Left cardiac atrium (tissue), 4 donors: Measurements from ENCODE around the gene MRPL37. TPM values are rescaled to one million over a fixed set of nuclear protein-coding genes. Genes with fewer than 3 reads are reported as not detected.
"Not testable (repeated sequence)": the region's sequence is repeated elsewhere in the genome, so short reads cannot be mapped to it uniquely, and the experiment has no call there.

ENCODE experiments used
- ATAC-seq, 2 donors: fragments of 200-7000 bp; cut with Tn5 transposase; one replicate each; pipeline ENCODE4 v1.9.1; 2020; ENCODE audit warnings: mild to moderate bottlenecking in 2 of 2, moderate library complexity in 2 of 2
- DNase-seq: peaks from one replicate; pipeline ENCODE4 v3.0.0-alpha.2; 2020
- intact Hi-C, 2 donors: fragments of 100-400 bp; cut with DNase I; formaldehyde crosslinking; loops; one replicate each; pipeline versions ENCODE4 v1.14.1 to v1.15.1; 2022 to 2023
- long read RNA-seq: library from polyadenylated mRNA; unstranded; transcript quantifications from one replicate; pipeline ENCODE4 v2.0.0, GENCODE V29; 2021
- total RNA-seq, 2 donors: library from RNA; stranded (reverse); fragmentation: NEBNext Ultra II Directional; extraction: Animal tissue kit (Norgen Biotek cat#: 25700); gene quantifications; one replicate each; pipeline ENCODE4 v1.2.1, GENCODE V29; 2021
- donor health status: DM: no; HTN: yes; CAD: no.
- donor health status: DM: no; HTN: yes; CAD: no; lungs with severe emphysema.
- donor health status: DM: yes; HTN: yes; CAD: no.
- donor health status: Dilated cardiomyopathy.

Gene MRPL37
- total RNA-seq: 10 to 100 TPM; 54.7 to 64.2 TPM
- long read RNA-seq, transcript MRPL37-202 (7 exons, 1,483 nt): major isoform, 50 of 59 reads
- long read RNA-seq, partial matches to known transcripts: 4 of 59 reads
- long read RNA-seq, other reads (novel, unspliced or antisense): 4 of 59 reads

DNA sequence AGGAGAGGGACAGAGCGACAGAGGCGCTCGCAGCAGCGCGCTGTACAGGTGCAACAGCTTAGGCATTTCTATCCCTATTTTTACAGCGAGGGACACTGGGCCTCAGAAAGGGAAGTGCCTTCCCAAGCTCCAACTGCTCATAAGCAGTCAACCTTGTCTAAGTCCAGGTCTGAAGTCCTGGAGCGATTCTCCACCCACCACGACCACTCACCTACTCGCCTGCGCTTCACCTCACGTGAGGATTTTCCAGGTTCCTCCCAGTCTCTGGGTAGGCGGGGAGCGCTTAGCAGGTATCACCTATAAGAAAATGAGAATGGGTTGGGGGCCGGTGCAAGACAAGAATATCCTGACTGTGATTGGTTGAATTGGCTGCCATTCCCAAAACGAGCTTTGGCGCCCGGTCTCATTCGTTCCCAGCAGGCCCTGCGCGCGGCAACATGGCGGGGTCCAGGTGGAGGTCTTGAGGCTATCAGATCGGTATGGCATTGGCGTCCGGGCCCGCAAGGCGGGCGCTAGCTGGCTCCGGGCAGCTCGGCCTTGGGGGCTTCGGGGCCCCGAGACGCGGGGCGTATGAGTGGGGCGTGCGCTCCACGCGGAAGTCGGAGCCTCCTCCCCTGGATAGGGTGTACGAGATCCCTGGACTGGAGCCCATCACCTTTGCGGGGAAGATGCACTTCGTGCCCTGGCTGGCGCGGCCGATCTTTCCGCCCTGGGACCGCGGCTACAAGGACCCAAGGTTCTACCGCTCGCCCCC, at the start of gene MRPL37, which contains the start of gene CYB5RL:
Gene MRPL37 (plus strand): TSS at position 403 of the 754 bp plus-strand sequence. CDS start 77 bp downstream, at position 480.
Gene CYB5RL (minus strand): TSS at position 266 of the 754 bp plus-strand sequence. CDS start 4,414 bp downstream, outside the sequence.
- intact Hi-C loops: loop anchor here in 1 of 2 donors (10.0 kb wide), 2 partner anchors 75 to 295 kb away; no protein-coding TSS in a partner anchor
- ATAC-seq: peak; percentile 99
- peak; percentile 92 for DNase-seq

DNA sequence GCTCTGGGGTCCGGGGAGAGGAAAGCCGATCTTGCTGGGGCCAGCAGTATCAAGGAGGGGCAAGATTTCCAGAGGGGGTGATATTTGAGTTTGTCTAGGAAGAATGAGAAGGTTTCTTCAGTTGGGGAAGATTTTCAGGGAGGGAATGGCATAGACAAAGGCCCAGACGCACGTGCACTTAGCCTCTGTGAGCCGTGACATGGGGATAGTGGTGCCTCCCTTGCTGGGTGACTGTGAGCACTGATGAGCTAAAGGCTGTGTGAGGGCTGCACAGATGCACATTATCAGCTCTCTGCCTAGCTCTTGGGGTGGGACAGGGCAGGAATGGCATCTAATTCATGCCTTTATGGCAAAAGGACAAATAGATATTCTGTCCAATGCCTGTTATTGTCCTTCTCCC, 49.0 kb upstream of the MRPL37 start:
- ATAC-seq (no peak), DNase-seq (no peak)
- intact Hi-C loops: no loop called here

GRCh38 chr1:54152696-54153095, 47.3 kb upstream of the MRPL37 start, which contains the start of gene CDCP2:
Gene CDCP2 (minus strand): TSS chr1:54153000. CDS start chr1:54152922, 78 bp downstream.
- ATAC-seq (no peak), DNase-seq (no peak)
- intact Hi-C loops: no loop called here

GRCh38 chr1:54153535-54154439, 46.2 kb upstream of the MRPL37 start:
- intact Hi-C loops: no loop called here
- DNase-seq: peak; percentile 58
- ATAC-seq: peak; percentile 88 to 96

GRCh38 chr1:54156201-54156600, 43.8 kb upstream of the MRPL37 start:
- intact Hi-C loops: no loop called here
- DNase-seq (no peak), ATAC-seq (no peak)

DNA sequence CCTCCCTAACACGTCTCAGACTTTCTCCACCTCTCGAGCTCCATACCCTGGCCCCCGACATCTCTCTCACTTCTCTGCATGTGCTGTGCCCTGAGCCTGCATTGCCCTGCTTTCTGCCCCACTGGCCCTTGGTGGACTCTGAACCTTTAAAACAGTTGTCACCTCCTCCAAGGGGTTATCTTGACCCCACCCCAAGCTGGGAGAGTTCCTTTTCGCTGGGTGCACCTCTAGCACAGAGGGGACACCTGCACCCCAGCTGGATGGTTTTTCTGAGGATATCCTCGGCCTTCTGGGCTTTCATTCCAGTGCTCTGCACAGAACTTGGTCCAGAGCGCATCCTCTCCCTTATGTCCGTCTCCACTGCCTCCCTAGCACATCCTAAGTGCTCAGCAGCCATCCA, 43.0 kb upstream of the MRPL37 start:
- ATAC-seq (no peak), DNase-seq (no peak)
- intact Hi-C loops: no loop called here

- intact Hi-C loops: no loop called here
- no peak for DNase-seq
- ATAC-seq: no peak
These were observed 42.6 kb upstream of the MRPL37 start for GRCh38 chr1:54157401-54157800.

DNA sequence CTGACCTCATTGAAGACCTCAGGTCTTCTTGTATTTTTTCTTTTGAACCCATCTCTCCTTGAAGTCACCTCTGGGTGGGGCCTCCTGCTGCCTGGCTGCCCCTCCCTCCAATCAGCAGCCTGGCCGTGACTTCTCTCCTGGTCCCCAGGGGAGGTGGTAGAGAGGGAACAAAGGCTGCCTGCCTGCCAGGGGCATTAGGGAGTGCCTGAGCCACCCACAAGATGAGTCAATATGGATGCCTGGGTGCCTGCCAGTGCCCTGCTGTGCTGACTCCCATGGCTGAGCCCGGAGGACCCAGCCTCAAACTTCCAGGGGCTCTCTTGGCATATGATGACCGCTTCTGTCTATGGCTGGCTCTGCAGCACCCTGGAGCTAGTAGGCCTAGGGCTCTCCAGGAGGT, 41.9 kb upstream of the MRPL37 start:
- DNase-seq (no peak), ATAC-seq (no peak)
- intact Hi-C loops: no loop called here

DNA sequence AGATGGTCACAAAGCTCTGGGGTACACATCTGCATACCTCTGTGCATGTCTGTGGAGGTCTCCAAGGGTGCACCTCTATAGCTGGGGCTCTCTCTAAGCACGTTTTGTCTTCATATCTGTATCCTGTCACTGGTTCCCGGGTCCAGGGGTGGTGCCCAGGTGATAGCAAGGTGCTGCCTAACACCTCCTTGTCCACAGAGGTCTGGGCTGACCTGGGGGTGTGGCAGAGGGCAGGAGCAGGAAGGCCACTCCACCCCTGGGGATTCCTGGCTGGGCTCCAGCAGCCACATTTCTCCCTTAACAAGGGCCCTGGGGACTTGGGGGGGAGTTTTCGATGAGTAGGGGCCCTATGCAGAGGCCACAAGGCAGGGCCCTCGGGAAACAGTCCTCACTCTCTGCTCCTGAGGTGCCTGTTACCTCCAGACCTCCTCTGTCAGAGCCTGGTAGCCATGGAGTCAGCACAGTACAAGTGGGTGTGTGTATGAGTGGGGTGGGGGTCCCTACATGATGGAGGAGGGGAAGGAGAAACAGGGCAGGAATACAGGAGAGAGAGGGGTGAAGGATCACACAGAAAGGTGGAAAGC, 40.1 kb upstream of the MRPL37 start:
- ATAC-seq (no peak), DNase-seq (no peak)
- intact Hi-C loops: no loop called here

DNA sequence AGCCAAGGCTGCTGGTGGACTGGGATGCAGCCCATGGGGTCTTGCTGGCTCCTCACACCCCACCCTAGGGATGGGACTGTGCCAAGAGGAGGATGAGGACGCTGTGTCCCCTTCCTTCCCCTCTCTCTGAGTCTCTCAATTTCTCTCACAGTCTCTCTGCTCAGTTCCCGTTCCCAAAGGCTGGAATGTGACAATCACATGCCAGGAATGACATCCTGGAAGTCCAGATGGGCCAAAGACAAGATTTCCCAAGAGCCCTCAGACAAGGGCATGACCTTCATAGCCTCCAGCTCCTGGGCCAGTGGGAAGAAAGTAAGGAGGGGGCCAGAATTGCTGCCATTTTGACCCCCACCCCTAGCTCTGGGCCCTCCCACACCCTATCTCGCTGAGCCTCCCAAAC, 39.6 kb upstream of the MRPL37 start:
- intact Hi-C loops: no loop called here
- ATAC-seq (no peak), DNase-seq (no peak)

DNA sequence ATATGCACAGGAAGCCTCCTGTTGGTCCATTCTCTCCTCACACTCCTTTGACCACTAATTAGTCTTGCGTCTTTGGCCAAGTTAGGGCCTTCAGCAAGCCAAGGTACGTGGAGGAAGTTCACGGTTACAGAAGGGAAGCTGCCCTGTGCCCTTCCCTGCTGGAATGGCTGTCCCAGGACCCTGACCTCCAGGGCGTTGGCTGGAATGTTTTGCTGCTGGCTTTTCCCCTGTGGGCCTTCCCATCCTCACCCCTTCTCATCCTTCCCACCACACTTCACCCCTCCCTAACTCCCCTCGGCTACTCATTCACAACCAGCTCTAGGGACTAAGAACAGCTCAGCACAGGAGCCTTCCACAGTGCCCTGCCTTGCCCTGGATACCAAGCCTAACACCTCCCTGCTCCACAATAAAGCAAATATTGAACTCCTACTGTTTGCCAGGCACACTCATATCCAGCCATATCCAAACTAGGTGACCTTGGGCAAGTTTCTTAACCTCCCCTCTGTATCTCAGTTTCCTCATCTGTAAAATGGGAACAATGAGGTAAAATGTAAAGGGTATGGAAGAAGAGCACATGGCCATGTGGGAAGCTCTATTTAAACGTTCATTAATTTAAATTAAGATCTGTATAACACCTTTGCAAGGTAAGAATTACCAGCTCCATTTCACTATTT, 38.3 kb upstream of the MRPL37 start:
- ATAC-seq (no peak), DNase-seq (no peak)
- intact Hi-C loops: no loop called here

DNA sequence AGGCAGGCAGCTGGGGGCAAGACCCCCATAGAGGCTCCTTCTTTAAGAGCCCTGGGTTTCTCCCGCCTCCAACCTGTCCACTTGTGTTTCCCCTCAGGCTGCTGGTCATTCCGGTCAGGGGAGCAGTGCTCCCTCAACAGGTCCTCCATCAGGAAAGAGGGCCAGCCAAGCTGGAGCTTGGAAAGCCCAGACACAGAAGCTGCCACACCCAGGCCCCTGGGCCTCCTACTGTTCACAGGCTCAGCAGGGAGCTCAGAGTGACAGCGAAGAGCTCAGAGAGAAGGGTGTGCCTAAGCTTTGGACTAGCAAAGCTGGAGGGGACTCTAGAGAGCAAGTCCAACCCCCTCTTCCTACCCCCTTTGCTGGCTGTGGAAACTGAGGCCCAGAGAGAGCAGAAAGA, 36.9 kb upstream of the MRPL37 start:
- intact Hi-C loops: no loop called here
- DNase-seq (no peak), ATAC-seq (no peak)

DNA sequence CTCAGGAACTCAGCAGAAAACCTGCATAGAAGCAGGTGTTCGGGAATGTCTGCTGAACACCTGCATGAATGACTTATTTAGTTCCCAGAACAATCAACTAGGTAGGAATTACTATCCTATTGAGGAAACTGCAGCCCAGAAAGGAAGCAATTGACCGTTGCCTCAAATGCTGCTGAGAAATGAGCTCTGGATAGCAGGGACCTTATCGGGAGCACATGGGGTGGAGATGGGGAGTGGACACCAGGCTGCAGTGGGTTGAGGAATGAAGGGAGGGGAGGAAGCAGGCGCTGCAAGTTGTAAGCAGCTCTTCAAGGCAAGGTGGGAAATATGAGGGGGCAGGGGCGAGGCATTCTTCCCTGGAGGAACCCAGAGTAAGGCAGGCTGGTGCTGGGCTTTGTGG, 36.4 kb upstream of the MRPL37 start:
- no peak for ATAC-seq
- DNase-seq: no peak
- intact Hi-C loops: no loop called here

- ATAC-seq (no peak), DNase-seq (no peak)
- intact Hi-C loops: no loop called here
These were observed 34.8 kb upstream of the MRPL37 start for GRCh38 chr1:54165146-54165545.

DNA sequence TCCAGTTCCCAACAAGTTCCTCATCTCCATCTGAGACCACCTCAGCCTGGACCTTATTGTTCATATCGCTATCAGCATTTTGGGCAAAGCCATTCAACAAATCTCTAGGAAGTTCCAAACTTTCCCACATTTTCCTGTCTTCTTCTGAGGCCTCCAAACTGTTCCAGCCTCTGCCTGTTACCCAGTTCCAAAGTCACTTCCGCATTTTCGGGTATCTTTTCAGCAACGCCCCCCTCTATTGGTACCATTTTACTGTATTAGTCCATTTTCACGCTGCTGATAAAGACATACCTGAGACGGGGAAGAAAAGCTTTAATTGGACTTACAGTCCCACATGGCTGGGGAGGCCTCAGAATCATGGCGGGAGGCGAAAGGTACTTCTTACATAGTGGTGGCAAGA, 33.6 kb upstream of the MRPL37 start:
- ATAC-seq, DNase-seq, intact Hi-C loops: not testable (repeated sequence)

GRCh38 chr1:54167422-54168139, 32.4 kb upstream of the MRPL37 start:
- intact Hi-C loops: no loop called here
- ATAC-seq (no peak), DNase-seq (no peak)

- DNase-seq (no peak), ATAC-seq (no peak)
- intact Hi-C loops: no loop called here
These were observed 31.6 kb upstream of the MRPL37 start for GRCh38 chr1:54168206-54168965.

- intact Hi-C loops: no loop called here
- no peak for DNase-seq
- ATAC-seq: no peak
These were observed 30.9 kb upstream of the MRPL37 start for GRCh38 chr1:54169068-54169467.
